Adrenal gland (tissue), 5 donors: ENCODE data around the gene DCANP1.

Source experiments
- CTCF ChIP-seq, 6 experiments: fragments of 450-650 bp in 4 of 6; fragments of 200-600 bp in 2 of 6; sonication (generic) in 1 of 6; IDR thresholded peaks; 1 replicate in 5 of 6; 2 replicates in 1 of 6; pipeline versions ENCODE4 v1.5.1 to v1.8.0; 2016 to 2021; ENCODE audit warnings: antibody characterized with exemption in 6 of 6, mild to moderate bottlenecking in 2 of 6, moderate library complexity in 1 of 6
- POLR2A ChIP-seq, 2 donors: fragments of 450-650 bp; IDR thresholded peaks; one replicate each; pipeline ENCODE4 v1.6.1; 2017; ENCODE audit warnings: antibody characterized with exemption in 2 of 2, mild to moderate bottlenecking in 2 of 2, moderate library complexity in 1 of 2
- donor health status: DM: no; HTN: no; CAD: no.

- TF ChIP-seq CTCF (IDR thresholded peaks at IDR 0.05), result no peak
- no peak for TF ChIP-seq POLR2A (IDR thresholded peaks at IDR 0.05)
Observed at GRCh38 chr5:135449644-135450043, 2.5 kb upstream of the DCANP1 start.
